HG03025 (cell line): ENCODE data around the gene RGS12.

ENCODE experiments used
- ATAC-seq: cut with Tn5 transposase; IDR thresholded peaks from one replicate; pipeline ENCODE4 v1.9.1; 2021; ENCODE audit warnings: mild to moderate bottlenecking, moderate library complexity; ENCODE audit not compliant: unreplicated experiment, low FRiP score

The RGS12 gene

DNA sequence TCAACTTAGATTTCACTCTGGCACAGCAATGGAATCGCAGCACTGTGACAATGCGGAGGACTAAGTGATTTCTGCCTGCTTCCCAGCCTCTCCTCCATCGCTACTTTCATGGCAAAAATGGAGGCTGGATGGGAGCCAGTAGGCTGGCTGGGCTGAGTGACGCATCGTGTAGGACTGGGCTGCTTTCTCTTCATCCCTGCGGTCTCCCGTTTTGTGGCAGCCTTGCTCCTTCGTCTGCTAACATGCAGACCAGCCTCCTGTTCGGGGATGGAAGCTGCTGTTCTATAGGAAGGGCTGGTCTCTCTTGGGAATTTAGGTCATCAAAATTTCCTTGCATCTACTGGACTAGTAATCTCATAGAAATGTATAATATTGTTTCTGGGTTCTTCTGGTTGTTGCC, 15.8 kb upstream of the RGS12 start:
- no peak for ATAC-seq

DNA sequence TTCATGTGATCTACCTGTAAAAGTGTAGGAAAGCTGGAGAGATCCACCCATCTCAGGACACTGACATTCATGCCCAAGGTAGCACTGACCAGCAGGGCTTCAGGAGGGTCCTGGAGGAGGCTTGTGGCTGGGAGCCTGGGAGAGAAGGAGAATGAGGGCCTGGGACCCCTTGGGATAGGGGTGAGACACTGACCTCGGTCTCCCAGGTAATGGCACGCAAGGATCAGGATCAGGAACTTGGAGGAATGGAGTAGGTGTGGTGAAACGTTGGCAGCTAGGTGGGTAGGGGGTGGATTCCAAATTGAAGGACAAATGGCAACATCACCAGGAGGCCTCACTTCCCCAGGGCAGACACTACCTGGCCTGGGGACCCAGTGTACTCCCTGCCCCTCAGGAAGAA, 12.4 kb upstream of the RGS12 start:
- no peak for ATAC-seq

DNA sequence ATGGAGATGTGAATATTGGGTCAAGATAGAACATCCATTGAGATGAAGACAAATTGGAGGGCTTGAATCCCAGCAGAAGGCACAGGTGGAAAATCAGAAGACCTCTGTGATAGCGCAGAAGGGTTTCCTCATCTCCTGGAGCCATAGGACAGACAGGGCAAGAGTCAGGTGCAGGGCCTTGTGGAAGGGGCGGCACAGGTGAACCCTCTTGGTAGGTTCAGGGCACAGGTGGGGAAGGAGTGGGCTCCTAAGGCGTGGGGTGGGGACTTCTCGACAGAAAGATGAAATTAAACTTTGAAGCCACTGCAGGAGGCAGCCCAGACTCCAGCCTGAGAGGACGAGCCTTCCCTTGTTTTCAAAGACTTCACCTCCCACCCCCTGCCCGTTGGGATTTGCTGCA, 9.3 kb upstream of the RGS12 start:
- ATAC-seq, result no peak

DNA sequence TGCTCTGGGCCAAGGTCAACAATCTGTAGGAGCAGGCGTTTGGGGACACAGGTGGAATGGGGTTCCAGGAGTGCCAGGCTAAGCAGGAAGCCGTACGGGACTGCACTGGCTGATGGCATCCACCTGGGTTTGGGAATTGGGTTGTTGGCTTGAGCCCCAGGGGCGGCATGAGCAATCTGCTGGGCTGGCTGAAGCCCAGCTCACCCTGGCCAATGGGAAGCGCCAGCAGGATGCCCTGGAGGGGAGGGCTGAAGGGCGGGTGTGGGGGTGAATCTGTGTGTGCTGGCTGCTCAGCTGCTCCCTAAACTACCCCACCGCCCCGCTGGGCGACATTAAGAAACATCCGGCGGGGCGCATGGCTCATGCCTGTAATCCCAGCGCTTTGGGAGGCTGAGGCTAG, 8.9 kb upstream of the RGS12 start:
- ATAC-seq, result no peak

DNA sequence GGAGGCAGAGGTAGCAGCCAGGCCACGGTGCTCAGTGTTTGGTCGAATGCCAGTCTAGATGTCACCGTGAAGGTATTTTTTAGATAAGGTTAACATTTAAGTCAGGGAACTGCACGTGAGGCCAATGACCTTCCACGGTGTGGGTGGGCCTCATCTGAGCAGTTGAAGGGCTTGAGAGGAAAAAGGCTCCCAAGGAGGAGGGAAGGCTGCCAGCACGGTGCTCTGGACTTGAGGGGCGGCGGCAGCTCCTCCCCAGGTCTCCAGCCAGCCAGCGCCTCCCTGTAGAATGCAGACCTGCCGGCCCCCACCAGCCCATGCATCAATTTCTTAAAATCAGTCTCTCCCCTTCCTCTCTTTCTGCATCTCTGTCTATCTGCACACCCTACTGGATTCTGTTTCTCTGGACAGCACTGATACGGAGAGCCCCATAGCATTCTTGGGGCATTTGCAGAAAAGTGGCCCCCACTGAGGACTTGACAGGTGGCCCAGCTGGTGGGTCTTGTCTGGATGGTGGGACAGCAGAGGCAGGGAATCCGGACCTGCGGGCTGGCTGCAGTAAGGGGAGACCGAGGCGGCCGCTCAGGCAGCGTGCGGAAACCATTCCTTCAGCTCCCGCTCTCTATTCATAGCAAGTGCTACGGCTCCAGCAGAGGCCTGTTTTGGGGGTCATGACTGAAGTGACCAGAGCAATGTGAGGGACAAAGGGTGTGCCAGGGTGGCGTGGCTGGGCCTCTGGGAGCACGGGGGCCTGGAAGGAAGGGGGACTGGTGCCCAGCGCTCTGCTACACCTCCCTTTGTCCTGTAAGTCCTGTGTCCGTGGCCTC, 7.9 kb upstream of the RGS12 start:
- ATAC-seq, result no peak

DNA sequence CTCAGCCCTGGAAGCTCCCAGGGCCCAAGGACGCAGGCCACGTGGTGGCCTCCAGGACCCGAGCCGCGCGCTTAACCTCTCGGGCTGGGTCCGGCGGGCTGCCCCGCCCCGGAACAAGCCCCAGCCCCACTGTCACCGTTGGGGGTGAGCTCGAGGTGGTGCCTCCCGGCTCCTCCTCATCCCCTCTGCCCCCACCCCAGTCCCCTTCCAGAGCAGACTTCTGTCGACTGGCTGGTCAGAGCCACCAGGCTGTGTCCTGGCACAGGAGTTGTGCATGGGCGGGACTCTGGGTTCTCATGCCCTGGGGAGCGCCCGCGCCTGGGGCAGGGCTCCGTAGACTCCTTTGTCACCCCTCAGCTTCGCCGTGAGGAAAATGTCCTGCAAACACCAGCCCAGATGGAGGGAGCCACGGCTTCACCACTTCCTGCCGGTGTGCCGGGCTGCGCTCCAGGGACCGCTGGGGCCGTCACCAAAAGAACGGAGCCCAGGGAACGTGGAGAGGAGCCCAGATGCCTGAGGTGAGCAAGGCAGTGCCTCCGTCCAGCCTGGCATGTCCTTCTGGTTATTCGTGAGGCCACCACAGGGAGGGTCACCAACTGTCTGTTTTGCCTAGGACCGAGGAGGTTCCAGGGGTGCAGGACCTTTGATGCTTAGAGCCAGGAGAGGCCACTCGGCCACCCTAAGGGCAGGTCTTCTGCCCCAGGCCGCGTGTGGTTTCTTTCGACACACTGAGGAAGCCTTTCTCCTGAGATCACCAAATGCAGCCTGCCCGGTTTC, 7.1 kb upstream of the RGS12 start:
- ATAC-seq, result peak; percentile 77

DNA sequence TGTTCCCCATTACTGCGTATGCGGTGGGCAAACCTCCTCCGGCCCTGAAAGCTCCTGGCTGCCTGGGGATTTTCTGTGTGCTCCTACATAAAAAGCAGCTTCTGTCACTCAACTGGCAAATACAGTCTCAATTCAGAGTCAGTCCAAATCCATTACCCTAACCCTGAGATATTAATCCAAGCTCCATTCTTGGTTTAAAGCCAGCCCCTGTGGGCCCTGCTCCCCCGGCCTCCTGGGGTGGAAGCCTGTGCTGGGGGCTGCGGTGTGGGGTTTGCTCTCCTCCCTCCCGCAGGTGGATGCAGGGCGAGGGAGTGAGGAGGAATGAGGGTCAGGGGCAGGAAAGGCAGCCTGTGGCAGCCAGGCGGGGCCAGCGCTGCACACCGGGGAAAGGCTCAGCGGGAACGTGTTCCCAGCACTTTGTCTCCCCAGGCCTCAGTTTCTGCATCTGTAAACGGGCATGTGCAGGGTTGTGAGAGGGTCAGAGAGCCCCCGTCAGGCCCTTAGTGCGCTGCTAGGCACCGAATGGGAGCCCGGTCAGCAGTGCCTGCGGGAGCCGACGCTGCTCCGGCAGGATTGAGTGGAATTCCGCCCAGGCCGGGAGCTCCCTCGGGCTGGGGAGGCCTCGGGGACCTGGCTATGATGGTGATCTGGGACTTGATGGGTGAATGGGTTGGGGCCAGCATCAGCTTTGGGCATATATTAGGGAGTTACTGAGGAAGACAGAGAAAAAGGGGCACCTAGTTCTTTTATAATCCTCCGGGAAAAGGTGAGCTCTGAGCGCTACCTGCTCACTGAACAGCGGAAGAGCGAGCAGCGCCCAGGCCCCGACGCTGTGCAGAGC, 6.3 kb upstream of the RGS12 start:
- no peak for ATAC-seq

DNA sequence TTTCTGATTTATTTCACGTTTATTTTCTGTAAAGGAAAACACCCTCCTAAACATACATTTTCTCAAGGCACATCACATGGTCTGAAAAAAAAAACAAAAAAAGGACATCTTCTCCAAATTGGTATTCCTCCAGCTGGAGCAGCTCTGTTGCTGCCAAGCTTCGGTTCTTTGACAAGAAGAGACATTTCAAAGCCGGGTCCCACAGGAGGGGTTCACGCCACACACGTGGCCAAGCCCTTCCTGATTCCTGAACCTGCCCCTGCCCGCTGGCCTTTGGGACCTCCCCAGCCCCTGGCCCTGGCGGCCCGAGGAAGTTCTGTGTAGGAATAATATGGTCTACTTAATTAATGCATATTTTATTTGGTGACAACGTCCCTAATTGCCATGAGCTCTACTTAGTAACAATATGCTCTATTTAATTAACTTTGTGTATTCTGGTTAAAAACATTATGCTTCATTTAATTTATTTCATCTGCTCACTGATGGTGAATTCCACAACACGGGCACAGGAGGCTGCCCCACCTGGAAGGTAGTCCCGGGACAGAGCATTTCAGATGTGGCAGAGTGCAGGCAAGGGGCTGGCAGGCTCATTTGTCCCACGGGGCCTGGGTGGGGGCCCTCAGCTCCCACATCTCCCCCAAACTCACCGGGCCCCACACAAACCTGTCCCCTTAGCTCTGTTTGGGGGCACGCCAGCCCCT, 5.4 kb upstream of the RGS12 start:
- ATAC-seq, result no peak

DNA sequence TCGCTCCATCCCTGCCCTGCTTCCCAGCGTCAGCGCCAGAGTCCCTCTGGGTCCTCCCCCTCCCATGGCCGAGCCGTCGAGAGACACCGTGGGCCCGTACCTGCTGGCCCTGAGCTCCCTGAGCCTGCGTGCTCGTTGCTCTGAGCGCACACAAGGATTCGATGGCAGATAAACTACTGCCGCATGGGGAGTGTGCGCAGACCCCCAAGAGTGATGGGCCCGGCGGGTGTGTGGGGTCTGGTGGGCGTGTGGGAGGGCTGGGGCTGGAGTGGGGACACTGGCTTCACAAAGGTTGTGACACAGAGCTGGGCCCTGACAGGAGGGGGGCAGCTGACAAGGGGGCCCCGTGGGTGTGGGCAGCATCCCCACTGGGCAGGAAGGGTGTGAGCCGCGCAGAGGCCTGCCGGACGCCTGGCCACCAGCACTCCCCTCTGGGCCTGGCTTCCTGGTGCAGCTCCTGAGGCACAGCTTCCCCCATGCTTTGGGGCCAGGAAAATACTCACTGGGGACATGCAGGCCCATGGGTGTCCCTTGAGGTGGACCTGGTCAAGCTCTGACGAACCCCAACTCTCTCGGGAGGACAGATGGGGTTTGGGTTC, 4.8 kb upstream of the RGS12 start:
- no peak for ATAC-seq

DNA sequence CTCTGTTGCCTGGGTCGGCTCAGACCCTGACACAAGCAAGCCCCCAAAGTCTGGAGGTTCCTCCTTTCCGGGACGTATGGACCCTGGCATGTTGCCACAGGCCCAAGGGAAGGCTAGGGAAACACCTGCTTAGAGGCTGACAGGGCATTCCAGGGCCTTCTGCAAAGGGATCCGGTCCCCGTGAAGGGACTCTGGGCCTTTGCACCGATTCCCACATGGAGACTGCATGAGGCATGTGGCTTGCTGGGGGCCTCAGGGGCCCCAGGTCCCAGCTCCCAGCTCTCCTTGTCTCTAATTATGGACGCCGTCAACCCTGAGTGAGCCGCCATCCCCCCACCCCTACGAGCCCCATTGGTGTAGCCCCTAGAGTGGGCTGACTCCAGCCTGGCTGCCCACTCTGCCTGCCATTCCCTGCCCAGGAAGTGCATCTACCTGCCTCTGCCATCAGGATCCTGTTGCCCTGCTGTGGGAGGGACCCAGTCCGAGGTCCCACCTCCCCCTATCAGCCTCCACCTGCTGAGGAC, 4.2 kb upstream of the RGS12 start:
- ATAC-seq, result no peak

DNA sequence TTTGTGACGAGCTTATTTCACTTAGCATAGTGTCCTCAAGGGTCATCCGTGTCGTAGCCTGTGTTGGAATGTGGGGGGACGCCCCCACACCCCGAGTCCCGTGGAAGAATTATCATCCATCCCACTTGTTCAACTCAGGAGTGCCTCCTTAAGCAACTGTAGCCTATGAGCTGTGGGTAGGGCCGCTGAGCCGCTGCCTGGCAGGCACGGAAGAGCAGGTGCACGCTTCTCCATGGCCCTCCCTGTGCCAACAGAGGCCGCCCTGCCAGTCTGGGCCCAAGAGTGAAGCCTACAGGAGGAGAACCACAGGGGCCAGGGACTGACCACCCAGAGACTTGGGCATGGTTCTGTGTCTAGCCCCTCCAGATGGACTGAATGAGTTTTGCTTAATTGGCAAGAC, 2.3 kb upstream of the RGS12 start:
- no peak for ATAC-seq

DNA sequence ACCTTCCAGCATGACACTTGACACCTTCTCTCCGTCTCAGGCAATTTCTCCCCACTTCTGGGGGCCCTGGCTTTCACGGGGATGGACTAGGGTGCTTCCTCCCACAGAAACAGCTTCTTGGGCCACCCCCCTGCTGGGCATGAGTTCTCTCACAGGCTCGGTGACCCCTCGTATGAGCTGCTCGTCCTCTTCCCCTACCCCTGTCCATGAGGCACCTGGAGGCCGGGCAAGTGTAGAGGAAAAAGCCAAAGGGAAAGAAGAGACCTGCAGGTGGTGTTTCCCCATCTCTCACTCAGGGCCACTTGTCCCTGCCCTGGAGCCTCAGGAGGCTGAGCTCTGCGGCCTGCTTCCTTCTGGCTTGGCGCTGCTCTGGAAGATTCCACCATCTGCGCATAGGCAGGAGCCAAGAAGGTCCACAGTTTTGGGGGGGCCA, 1.9 kb upstream of the RGS12 start:
- ATAC-seq, result no peak

DNA sequence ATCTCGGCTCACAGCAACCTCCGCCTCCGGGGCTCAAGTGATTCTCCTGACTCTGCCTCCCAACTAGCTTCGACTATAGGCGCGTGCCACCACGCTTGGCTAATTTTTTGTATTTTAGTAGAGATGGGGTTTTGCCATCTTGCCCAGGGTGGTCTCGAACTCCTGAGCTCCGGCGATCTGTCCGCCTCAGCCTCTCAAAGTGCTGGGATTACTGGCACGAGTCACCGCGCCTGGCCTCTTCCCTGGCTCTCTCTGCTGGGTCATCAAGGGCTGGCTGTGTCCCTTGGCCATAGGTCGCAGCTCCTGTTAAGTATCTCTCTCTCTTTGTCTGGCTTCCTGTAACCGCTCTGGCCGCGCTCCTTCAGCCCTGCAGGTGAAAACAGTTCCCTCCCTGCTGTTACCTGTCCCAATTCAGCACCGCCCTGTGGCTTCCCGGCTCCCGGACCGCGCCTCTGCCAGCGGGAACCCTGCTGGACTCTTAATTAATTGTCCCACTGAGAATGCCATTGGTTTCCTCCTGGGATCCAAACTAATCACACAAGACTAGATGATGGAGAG, 1.3 kb upstream of the RGS12 start:
- no peak for ATAC-seq

DNA sequence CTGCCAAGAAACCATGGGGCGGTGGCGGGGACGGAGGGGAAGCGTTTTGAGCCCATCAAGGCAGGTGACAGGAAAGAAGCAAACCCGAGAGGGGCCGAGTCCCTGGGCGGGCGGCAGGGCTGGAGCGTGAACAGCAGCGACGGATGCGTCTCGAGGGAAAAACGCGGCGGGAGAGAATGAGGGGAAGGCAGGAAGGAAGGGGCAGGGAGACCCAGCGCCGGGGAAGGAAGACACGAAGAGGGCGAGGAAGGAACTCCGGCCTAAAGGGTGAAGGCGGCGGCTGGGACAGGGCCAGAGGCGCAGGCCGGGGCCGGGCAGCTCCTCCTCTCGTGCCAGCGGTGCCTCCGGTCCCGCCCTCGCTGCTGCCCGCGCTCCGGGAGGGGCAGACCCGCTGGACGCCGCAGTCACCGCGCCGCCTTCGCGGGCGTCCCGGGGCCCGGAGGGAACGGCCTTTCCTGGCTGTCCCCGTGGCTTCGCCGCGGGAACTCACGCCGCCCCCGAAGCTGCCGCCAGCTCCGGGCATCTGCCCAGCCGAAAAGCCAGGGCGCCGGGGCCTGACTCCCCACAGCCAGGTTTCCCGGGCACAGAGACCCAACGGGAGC, 751 bp upstream of the RGS12 start:
- ATAC-seq, result no peak

DNA sequence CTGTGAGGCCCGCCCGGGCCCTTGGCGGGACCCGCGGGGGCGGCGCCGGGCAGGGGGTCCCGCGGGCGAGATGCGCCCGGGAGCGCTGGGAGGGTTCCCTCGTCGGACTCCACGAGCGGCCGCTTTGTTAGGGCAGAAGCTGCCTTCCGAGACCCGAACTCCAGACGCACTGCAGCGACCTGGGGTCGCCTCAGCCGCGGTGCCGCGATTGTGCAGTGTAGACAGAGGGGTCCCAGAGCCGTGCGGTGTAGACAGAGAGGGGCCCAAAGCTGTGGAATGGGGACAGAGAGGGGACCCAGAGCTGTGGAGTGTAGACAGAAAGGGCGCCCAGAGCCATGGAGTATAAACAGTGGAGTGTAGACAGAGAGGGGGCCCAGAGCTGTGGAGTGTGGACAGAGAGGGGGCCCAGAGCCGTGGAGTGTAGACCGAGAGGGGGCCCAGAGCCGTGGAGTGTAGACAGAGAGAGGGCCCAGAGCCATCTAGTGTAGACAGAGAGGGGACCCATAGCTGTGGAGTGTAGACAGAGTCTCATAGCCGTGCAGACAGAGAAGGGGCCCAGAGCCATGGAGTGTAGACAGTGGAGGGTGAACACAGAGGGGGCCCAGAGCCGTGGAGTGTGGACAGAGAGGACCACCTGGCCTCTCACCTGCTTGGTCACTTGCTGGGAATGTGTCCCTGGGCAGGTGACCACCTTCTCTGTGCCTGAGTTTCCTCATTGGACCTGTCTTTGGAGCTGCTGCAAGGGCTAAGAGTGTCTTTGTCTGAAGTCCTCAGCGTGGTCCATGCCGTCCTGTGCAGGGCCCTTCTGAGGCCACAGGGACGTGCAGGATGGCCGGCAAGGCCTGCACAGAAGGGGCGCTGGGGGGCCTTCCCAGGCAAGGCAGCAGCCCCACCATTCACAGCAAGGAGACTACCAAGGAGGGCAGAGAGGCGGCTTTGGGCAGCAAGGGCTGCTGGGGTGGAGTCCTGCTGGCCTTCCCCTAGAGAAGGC, 875 bp downstream of the RGS12 start:
- ATAC-seq, result no peak

DNA sequence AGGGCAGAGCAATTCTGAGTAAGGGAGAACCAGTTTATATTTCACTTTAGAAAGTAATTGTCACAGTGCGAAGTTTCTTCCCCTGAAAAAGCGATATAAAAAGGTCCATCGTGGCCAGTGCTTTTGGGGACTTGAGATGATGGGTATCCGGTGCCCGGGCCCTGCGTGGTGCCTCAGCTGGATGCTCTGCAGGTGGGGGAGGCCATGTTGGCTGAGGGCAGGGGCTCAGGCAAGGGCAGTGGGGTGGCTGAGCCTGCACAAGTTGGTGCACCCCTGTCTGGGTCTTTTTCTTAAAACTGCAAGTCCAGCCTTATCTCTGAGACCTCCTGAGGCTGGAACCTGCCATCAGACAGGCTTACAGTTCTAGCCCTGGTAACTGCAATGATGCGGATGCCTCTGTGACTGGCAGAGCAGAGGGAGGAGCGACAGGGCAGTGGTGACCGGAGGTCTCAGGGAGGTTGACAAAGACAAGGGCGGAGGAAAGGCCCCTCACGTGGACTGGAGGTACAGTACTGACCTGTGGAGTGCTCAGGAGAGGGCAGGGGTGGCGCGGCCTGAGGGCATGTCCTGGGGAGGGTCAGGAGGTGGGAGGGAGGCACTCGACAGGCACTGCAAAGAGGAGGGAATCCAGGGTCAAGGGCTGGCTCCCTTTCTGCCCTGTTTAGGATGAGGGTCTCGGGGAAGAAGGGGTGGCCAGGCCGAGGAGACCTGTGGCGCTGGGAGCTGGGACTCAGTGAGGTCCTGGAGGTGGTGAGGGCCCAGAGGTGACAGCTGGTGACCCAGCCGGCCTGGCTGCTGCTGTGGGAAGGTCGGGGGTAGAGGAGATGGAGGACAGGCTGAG, 1.8 kb downstream of the RGS12 start:
- ATAC-seq, result no peak
